HG02840 (cell line): Measurements from ENCODE around the gene SEC31A.
"Not testable (repeated sequence)": the region's sequence is repeated elsewhere in the genome, so short reads cannot be mapped to it uniquely, and the experiment has no call there.

Experiments
- ATAC-seq: cut with Tn5 transposase; IDR thresholded peaks from one replicate; pipeline ENCODE4 v1.9.1; 2021; ENCODE audit warnings: mild to moderate bottlenecking, moderate library complexity, moderate number of reproducible peaks; ENCODE audit not compliant: unreplicated experiment, low FRiP score

SEC31A gene

DNA sequence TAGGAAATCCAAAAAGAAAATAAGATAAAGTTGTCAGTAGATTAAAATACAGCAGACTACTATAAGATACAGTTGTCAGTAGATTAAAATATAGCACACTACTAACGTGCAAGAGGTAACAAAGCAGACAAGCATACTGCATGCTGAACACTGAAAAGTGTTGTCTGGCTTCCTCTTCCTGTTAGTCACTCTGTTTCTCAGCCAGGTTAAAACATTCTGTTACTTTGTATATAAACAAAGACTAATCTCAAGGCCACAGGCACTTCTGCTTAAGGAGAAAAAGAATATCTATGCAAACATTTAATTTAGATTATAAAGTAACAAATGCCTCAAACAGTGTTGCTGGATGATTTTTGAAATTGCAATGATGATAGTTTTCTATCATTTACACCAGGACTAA, 51.3 kb downstream of the SEC31A start:
- ATAC-seq, result no peak

DNA sequence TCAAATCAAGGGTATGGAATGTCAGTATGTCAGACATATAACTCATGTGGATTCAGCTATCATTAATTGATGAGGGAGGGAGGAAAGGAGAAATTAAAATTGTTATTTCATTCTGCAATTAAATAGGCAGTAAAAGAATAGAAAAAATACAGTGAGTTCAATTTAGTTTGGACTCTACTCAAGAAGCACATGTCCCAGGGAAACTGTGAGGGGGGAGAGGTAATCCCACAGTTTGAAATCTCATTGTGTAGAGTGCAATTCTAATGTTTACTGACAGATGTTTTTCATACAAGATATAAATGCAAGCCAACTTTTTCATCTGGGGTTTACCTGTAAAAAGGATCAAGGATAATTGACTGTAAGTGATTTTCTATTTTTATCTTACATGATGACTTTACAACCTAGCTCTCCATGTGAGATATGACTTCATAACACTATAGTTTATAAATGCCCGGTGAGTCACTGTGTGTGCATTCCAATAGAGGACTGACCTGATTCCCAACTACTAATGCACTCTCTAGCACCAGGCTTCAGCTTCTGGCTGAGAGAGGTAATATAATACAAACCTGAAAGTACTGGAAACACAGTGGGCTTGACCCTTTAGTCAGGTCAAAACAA, 57.1 kb downstream of the SEC31A start:
- no peak for ATAC-seq

GRCh38 chr4:82833060-82833459, 57.9 kb downstream of the SEC31A start:
- ATAC-seq, result not testable (repeated sequence)

DNA sequence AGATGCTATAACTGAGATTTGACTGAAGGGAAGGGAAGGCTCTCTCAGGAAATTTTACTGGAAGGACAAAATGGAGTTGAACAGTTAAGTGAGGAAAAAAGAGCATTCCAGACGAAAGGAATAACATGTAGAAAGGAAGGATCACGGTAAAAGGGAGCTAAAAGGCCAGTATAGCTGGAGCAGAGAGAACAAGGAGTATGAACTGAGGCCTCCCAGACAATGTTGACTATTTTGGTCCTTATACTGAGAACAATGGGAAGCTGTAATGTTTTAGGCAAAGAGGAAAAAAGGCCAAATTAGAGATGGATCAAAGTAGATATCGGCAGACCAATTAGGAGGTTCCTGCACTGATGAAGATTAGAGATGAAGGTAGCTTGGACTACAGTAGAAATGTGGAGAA, 65.5 kb downstream of the SEC31A start:
- no peak for ATAC-seq

GRCh38 chr4:82823062-82823461, 67.9 kb downstream of the SEC31A start:
- no peak for ATAC-seq

DNA sequence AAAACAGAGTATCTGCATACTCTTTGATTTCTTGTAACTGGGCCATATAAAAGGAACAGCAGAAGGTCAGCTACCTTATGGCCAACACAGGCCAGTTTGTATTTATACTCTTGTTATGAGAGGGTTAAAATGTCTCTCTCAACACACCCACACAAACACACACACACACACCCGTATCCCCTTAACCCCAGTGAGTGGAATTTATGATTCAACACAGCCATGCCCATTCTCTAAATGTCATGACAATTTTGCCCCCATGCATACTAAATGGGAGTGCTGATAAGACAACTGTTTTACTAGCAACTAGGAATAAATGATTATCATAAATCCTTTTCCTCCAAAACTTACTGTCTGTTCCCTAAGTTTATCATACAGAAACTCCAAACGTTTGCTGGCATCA, 70.3 kb downstream of the SEC31A start:
- ATAC-seq, result no peak

DNA sequence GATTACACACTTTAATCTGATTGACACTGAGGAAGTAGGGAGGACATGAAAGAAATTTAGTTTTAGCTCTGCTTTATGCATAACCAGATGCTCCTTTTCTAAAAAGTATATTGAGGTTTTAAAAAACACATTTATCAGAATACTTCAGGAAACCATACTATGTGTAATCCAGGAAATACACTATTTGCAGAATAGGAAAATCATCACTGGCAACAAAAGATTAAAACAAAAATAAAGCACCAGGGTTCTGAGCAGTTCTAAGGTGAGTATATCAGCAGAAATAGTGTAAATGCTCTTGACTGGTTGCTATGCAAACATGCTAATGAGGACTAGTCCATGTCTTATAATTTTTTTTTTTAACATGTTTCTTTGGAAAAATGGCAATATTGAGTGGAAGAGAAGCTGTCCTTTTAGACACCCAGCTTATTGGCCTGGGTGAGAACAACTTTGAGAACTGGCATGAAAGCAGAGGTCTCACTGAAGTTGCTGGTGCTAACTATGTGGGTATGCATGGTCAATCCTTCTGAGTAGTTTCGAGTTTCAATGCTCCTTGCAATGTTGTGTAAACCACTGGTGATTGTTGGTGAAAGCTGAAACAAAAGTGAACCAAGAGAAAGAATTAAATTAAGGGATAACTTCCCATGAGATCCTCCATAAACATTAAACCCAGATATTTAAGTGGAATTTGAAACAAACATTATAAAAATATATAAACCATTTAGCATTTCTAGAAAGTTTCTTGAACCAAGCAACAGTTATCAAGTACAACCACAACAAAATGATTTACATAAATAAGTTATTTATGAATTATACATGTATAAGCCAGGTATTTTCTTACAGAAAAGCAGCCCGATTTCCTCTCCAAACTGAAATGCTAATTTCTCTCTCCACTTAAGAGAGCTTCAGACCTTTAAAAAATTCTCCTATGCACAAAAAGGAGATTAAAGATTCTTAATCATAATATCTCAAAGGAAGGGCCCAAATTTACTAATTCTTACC, 72.0 kb downstream of the SEC31A start:
- no peak for ATAC-seq

- ATAC-seq, result not testable (repeated sequence)
These were observed 74.1 kb downstream of the SEC31A start for GRCh38 chr4:82816874-82817273.

DNA sequence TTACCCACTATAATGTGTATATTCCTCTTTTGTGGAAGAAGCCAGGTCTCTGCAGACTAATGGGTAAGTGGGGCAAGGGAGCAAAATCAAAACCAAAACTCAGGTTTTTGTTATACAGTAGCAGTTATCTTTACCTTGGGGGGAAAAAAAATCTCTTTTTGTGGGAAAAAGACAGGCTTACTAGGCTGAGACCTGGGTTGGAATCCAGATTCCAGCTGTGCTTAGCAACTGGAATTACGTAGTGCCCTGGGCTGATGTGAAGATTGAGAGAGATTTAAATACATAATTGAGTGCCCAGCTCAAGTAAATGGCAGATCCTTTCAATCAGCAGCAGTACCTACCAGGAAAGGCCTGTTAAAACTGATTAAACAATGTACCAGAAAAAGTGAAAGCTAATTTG, 76.9 kb downstream of the SEC31A start:
- no peak for ATAC-seq

DNA sequence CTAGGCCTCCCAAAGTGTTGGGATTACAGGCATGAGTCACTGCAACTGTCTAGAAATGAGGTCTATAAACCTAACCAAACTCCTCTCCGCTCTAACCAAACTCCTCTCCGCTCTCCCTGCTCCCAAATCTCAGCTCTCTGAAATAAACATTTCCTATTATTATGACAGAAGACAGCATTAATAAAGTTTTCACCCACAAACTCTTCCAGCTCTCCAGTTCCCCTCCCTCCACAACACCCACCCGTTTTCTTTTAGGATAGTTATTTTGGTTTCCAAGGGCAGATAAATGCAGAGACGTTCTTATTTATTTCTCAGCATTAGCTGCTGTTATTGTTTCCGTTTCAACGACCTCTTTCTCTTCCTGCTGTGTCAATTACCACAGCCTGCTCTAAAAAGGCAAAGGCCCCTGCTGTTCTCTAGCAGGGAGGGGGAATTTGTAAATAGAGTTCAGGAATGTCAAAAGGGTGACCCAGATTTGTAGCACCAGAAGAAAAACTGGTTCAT, 79.1 kb downstream of the SEC31A start:
- ATAC-seq, result no peak

GRCh38 chr4:82811392-82811791, 79.6 kb downstream of the SEC31A start:
- no peak for ATAC-seq

DNA sequence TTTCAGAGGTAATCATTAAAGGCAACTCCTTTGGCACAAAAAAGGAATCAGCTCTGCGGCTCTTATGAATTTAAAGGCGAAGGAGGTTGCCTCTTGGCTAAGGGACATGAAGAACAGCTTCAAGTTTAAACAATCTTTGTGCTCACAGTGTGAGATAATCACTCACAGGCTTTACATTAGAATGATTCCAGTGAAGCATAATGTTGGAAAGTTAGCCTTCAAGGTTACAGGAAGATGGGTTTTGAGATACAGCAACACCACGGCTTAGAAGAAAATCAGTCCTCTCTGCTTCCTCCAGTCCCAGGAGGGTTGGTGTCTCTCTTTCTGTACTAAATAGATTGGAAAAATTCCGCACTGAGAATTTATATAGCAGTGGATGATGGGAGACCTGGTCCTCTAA, 80.8 kb downstream of the SEC31A start:
- no peak for ATAC-seq

DNA sequence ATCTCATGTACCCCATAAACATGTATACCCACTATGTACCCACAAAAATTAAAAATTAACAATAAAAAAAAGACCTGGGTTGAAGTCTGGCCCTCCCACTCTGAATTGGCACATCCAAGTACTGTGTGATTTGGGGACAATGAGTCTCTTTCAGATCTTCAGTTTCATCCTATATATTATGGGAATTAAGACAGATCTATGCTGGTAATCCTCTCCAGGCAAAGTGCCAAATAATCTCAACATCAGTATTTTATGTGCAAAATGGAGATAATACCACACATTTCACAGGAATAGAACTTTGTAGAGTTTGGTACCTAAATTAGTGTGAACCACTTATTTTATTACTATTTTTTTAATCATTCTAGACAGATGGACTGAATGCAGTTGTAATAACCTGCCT, 81.3 kb downstream of the SEC31A start:
- no peak for ATAC-seq

- no peak for ATAC-seq
These were observed 87.2 kb downstream of the SEC31A start for GRCh38 chr4:82803746-82804145.

DNA sequence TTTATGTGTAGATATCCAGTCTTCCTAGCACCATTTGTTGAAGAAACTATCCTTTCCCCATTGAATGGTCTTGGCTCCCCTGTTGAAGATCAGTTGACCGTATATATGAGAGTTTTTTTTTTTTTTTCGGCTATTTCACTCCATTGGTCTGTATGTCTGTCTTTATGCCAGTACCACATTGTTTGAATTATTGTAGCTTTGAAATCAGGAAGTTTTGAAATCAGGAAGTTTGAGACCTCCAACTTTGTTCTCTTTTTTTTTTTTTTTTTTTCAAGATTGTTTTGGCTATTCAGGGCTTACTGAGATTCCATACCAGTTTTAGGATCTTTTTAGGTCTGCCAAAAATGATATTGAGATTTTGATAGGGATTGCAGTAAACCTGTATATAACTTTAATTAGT, 88.0 kb downstream of the SEC31A start:
- ATAC-seq, result no peak

GRCh38 chr4:82801910-82802521, 88.9 kb downstream of the SEC31A start:
- ATAC-seq, result no peak

GRCh38 chr4:82799006-82799881, 91.7 kb downstream of the SEC31A start:
- ATAC-seq, result no peak

DNA sequence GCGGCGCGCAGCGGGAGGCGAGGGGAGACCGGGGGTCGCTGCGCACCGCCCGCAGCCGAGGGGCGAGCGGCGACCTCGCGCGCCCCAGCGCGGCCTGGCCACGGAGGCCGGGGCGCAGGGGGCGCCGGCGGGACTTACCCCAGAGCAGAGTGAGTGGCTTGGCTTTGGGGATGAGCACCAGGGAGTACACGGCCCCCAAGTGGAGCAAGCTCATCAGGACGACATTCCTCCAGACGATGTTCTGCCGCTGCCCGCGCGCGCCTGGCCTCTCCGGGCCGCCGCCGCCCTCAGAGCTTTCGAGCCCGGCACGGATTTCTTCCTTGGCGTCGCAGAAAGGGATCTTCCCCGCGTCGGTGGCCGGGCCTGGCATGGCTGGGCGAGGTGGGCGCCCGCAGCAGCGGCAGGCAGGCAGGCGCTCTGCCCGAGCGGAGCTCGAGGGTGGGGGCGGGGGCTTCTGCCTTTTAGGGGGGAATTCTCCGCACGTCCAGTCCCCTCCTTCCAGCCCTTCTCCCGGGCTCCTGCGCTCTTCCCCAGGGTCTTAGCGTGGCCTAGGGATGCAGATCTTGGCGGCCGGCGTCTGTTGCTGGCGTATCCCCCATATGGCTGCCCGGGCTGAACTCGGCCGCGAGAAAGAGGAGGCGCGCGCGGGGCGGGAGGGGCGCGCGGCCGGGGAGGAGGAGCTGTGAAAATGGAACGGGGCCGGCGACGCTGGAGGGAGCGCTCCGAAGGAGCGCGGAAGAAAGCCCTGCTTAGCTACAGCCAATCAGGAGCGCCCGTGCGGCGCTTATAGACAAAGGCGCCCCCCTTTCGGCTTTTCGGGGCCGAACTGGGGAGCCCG, 92.6 kb downstream of the SEC31A start, which contains the start of gene SCD5:
SCD5 (minus strand) TSS at position 629 of the 838 bp plus-strand sequence; CDS start at position 370, 259 bp downstream.
- ATAC-seq, result peak; percentile 63
